ENCODE data around the gene PRR35.

The PRR35 gene

GRCh38 chr16:549544-550263 is 10.5 kb upstream of the PRR35 start:
- Histone ChIP-seq H3K9me3 (ENCODE audit: low read length) (no peaks in the 10 kb centered on the region), H3K4me3 (ENCODE audit: low read depth, low read length, poor library complexity, severe bottlenecking) (no peak overlapping the region), H3K4me1 (ENCODE audit: insufficient read depth, low read length, severe bottlenecking) (no peaks in the 10 kb centered on the region), H3K4me2 (ENCODE audit: low read length) (no peak overlapping the region), H3K27ac (ENCODE audit: low read depth, low read length, poor library complexity, severe bottlenecking) (no peak overlapping the region), H3K9ac (ENCODE audit: low read length) (no peak overlapping the region), H4K20me1 (ENCODE audit: insufficient read depth, low read length) (no peaks in the 10 kb centered on the region), H2AFZ (ENCODE audit: low read length) (no peak overlapping the region), H3K27me3 (ENCODE audit: insufficient read depth, low read length) (no peaks in the 10 kb centered on the region), H3K9me2 (ENCODE audit: low read depth, low read length) (no peaks in the 10 kb centered on the region), H3F3A (ENCODE audit: insufficient read depth, low read length) (no peaks in the 10 kb centered on the region), H3K36me3 (ENCODE audit: insufficient read depth, low read length) (peaks cover 7% of the 10 kb centered on the region), H3K79me2 (ENCODE audit: insufficient read depth, low read length) (no peaks in the 10 kb centered on the region)
- no peak for TF ChIP-seq EZH2 (IDR thresholded peaks at IDR 0.05; ENCODE audit: borderline replicate concordance, low read length)
- peak; percentile 11; the same call in 1 of the 2 replicates for TF ChIP-seq CTCF (IDR thresholded peaks at IDR 0.05; ENCODE audit: low read length)

- no peak overlapping the region for H3K27ac ChIP-seq (ENCODE audit: low read depth, low read length, poor library complexity, severe bottlenecking)
- no peaks in the 10 kb centered on the region for H3K27me3 ChIP-seq (ENCODE audit: insufficient read depth, low read length)
- H3K4me2 ChIP-seq (ENCODE audit: low read length) = no peak overlapping the region
- H3K4me3 ChIP-seq (ENCODE audit: low read depth, low read length, poor library complexity, severe bottlenecking) = no peak overlapping the region
- H3K79me2 ChIP-seq (ENCODE audit: insufficient read depth, low read length) = no peaks in the 10 kb centered on the region
- no peak overlapping the region for H2AFZ ChIP-seq (ENCODE audit: low read length)
- TF ChIP-seq EZH2 (IDR thresholded peaks at IDR 0.05; ENCODE audit: borderline replicate concordance, low read length) = no peak
- H3K9ac ChIP-seq (ENCODE audit: low read length) = no peak overlapping the region
- H4K20me1 ChIP-seq (ENCODE audit: insufficient read depth, low read length) = no peaks in the 10 kb centered on the region
- peaks cover 7% of the 10 kb centered on the region for H3K36me3 ChIP-seq (ENCODE audit: insufficient read depth, low read length)
- H3F3A ChIP-seq (ENCODE audit: insufficient read depth, low read length) = no peaks in the 10 kb centered on the region
- H3K4me1 ChIP-seq (ENCODE audit: insufficient read depth, low read length, severe bottlenecking) = no peaks in the 10 kb centered on the region
- H3K9me3 ChIP-seq (ENCODE audit: low read length) = no peaks in the 10 kb centered on the region
- H3K9me2 ChIP-seq (ENCODE audit: low read depth, low read length) = no peaks in the 10 kb centered on the region
These were observed 9.0 kb upstream of the PRR35 start for GRCh38 chr16:551210-551609.

- H2AFZ ChIP-seq (ENCODE audit: low read length) = no peak overlapping the region
- no peak overlapping the region for H3K4me3 ChIP-seq (ENCODE audit: low read depth, low read length, poor library complexity, severe bottlenecking)
- no peak overlapping the region for H3K27ac ChIP-seq (ENCODE audit: low read depth, low read length, poor library complexity, severe bottlenecking)
These were observed 8.0 kb upstream of the PRR35 start for GRCh38 chr16:552171-552570.

More at GRCh38 chr16:552171-552570, 8.0 kb upstream of the PRR35 start:
- H3K9me2 ChIP-seq (ENCODE audit: low read depth, low read length) = no peaks in the 10 kb centered on the region
- H3K9ac ChIP-seq (ENCODE audit: low read length) = no peak overlapping the region
- H3K79me2 ChIP-seq (ENCODE audit: insufficient read depth, low read length) = no peaks in the 10 kb centered on the region
- H4K20me1 ChIP-seq (ENCODE audit: insufficient read depth, low read length) = no peaks in the 10 kb centered on the region
- no peaks in the 10 kb centered on the region for H3K27me3 ChIP-seq (ENCODE audit: insufficient read depth, low read length)
- no peaks in the 10 kb centered on the region for H3K9me3 ChIP-seq (ENCODE audit: low read length)
- peaks cover 7% of the 10 kb centered on the region for H3K36me3 ChIP-seq (ENCODE audit: insufficient read depth, low read length)
- TF ChIP-seq CTCF (IDR thresholded peaks at IDR 0.05; ENCODE audit: low read length) (no peak), EZH2 (IDR thresholded peaks at IDR 0.05; ENCODE audit: borderline replicate concordance, low read length) (no peak)
- no peak overlapping the region for H3K4me2 ChIP-seq (ENCODE audit: low read length)
- H3F3A ChIP-seq (ENCODE audit: insufficient read depth, low read length) = no peaks in the 10 kb centered on the region
- no peaks in the 10 kb centered on the region for H3K4me1 ChIP-seq (ENCODE audit: insufficient read depth, low read length, severe bottlenecking)

Measured in OCI-LY1 (cell line).